HepG2 (cell line): ENCODE measurements around the gene TEX19. TPM values are rescaled to one million over a fixed set of nuclear protein-coding genes. Genes with fewer than 3 reads are reported as not detected.

Source experiments
- ATF6 ChIP-seq: sonication (generic); formaldehyde crosslinking; conservative IDR thresholded peaks from 2 replicates; pipeline ENCODE4 v1.4.0; 2020; ENCODE audit warnings: missing genetic modification reagents
- CREM ChIP-seq, 2 experiments: sonication (generic) in 1 of 2; formaldehyde crosslinking in 1 of 2; IDR thresholded peaks; 2 replicates each; pipeline versions ENCODE4 v1.4.0 to v1.6.1; 2016 to 2020; ENCODE audit warnings: antibody characterized with exemption in 1 of 2, mild to moderate bottlenecking in 1 of 2, missing genetic modification reagents in 1 of 2
- EEA1 ChIP-seq: sonication (generic); formaldehyde crosslinking; IDR thresholded peaks from 2 replicates; pipeline ENCODE4 v1.5.1; 2020; ENCODE audit warnings: mild to moderate bottlenecking, missing genetic modification reagents, borderline replicate concordance
- EP300 ChIP-seq, 3 experiments: sonication (generic) in 1 of 3; formaldehyde crosslinking in 1 of 3; IDR thresholded peaks; 2 replicates each; pipeline versions ENCODE4 v1.5.1 to v1.6.1; 2011 to 2020; ENCODE audit warnings: low read depth in 2 of 3, low read length in 2 of 3, borderline replicate concordance in 1 of 3, improper control_type of control experiment in 1 of 3, mild to moderate bottlenecking in 1 of 3, missing genetic modification reagents in 1 of 3, moderate library complexity in 1 of 3
- GABPA ChIP-seq, 2 experiments: IDR thresholded peaks; 2 replicates each; pipeline ENCODE4 v1.6.1; 2011 to 2016; ENCODE audit warnings: low read depth in 2 of 2, low read length in 1 of 2, missing biosample characterization in 1 of 2, missing genetic modification characterization in 1 of 2
- GFI1 ChIP-seq: sonication (generic); formaldehyde crosslinking; IDR thresholded peaks from 2 replicates; pipeline ENCODE4 v1.5.0; 2020; ENCODE audit warnings: missing genetic modification reagents, mild to moderate bottlenecking, borderline replicate concordance
- GTF2F1 ChIP-seq: fragments of 150-350 bp; IDR thresholded peaks from 2 replicates; pipeline ENCODE4 v1.6.1; 2014; ENCODE audit warnings: low read length
- HMGXB3 ChIP-seq: sonication (generic); formaldehyde crosslinking; IDR thresholded peaks from 2 replicates; pipeline ENCODE4 v1.4.0; 2020; ENCODE audit warnings: missing genetic modification reagents, borderline replicate concordance
- HNRNPH1 ChIP-seq: fragments of 200-400 bp; formaldehyde crosslinking; optimal IDR thresholded peaks from 2 replicates; pipeline ENCODE3; 2017; ENCODE audit warnings: mild to moderate bottlenecking, low read depth, low read length
- RORA ChIP-seq: sonication (generic); formaldehyde crosslinking; IDR thresholded peaks from 2 replicates; pipeline ENCODE4 v1.5.0; 2020; ENCODE audit warnings: mild to moderate bottlenecking, missing genetic modification reagents, moderate library complexity
- SYNCRIP ChIP-seq: fragments of 200-400 bp; formaldehyde crosslinking; IDR thresholded peaks from 2 replicates; pipeline ENCODE4 v1.6.1; 2018; ENCODE audit warnings: mild to moderate bottlenecking, low read depth, low read length; ENCODE audit not compliant: insufficient read depth
- TGIF2 ChIP-seq: IDR thresholded peaks from 2 replicates; pipeline ENCODE4 v1.6.1; 2016; ENCODE audit warnings: control low read depth, missing compliant biosample characterization
- TOE1 ChIP-seq: sonication (generic); formaldehyde crosslinking; IDR thresholded peaks from 2 replicates; pipeline ENCODE4 v1.4.0; 2020; ENCODE audit warnings: mild to moderate bottlenecking, missing genetic modification reagents
- UBTF ChIP-seq: sonication (generic); formaldehyde crosslinking; IDR thresholded peaks from 2 replicates; pipeline ENCODE4 v1.4.0; 2020; ENCODE audit warnings: mild to moderate bottlenecking, missing genetic modification reagents
- YY1 ChIP-seq: IDR thresholded peaks from 2 replicates; pipeline ENCODE4 v1.6.1; 2011; ENCODE audit warnings: low read length, low read depth, moderate library complexity, mild to moderate bottlenecking; ENCODE audit not compliant: insufficient read depth, insufficient replicate concordance
- ZNF234 ChIP-seq: sonication (generic); formaldehyde crosslinking; conservative IDR thresholded peaks from 2 replicates; pipeline ENCODE4 v1.5.1; 2020; ENCODE audit warnings: mild to moderate bottlenecking, missing genetic modification reagents
- ZNF260 ChIP-seq: sonication (generic); formaldehyde crosslinking; IDR thresholded peaks from 2 replicates; pipeline ENCODE4 v1.4.0; 2020; ENCODE audit warnings: missing genetic modification reagents, low read depth, mild to moderate bottlenecking, borderline replicate concordance
- ZNF33A ChIP-seq: sonication (generic); formaldehyde crosslinking; IDR thresholded peaks from 2 replicates; pipeline ENCODE4 v1.5.1; 2020; ENCODE audit warnings: missing genetic modification reagents, mild to moderate bottlenecking, moderate library complexity, borderline replicate concordance
- ZNF34 ChIP-seq: sonication (generic); formaldehyde crosslinking; IDR thresholded peaks from 2 replicates; pipeline ENCODE4 v1.4.0; 2020; ENCODE audit warnings: mild to moderate bottlenecking, missing genetic modification reagents, borderline replicate concordance
- polyA plus RNA-seq, 8 experiments: library from polyadenylated mRNA; depleted of rRNA in 3 of 8; stranded (reverse) in 7 of 8; unstranded in 1 of 8; fragments of >200 nt; fragmentation: Illumina TruSeq in 4 of 8; extraction: Trizol in 4 of 8; gene quantifications; 2 replicates each; pipeline versions ENCODE4 v1.2.1 to v1.2.3, GENCODE V29; 2011 to 2016; ENCODE audit warnings: low read depth in 4 of 8, missing spikeins in 1 of 8, mixed read lengths in 1 of 8; ENCODE audit not compliant: insufficient read depth in 1 of 8
- total RNA-seq, 5 experiments: library from RNA; depleted of rRNA; stranded (reverse); fragments of >200 nt; fragmentation: Illumina TruSeq; extraction: Trizol; gene quantifications; 2 replicates each; pipeline ENCODE4 v1.2.3, GENCODE V29; 2016; ENCODE audit warnings: low read depth in 1 of 5

The TEX19 gene
- total and polyA plus RNA-seq, 2 of the 13 experiments (the other 11 are each of a cell fraction or from before 2014, with no cell fraction given) = 1.3 to 6.0 TPM

GRCh38 chr17:82320140-82320840 lies 38.8 kb upstream of the TEX19 start (continued):
- TF ChIP-seq HMGXB3 (0 out of 2 replicates have a peak, but pooled peaks have one; percentile 51), EP300 (IDR thresholded peaks at IDR 0.05; ENCODE audit: low read depth in 2 of 2, low read length in 2 of 2) (no peak), EP300 (CRISPR knock-in tag; IDR thresholded peaks at IDR 0.05; ENCODE audit: borderline replicate concordance) (0 out of 2 replicates have a peak, but pooled peaks have one; percentile 4), TGIF2 (CRISPR knock-in tag) (no peak), UBTF (CRISPR knock-in tag) (peak; percentile 47), CREM (IDR thresholded peaks at IDR 0.05) (peak; percentile 24; the same call in 1 of the 2 replicates), CREM (CRISPR knock-in tag; IDR thresholded peaks at IDR 0.05) (no peak), ZNF34 (no peak), SYNCRIP (no peak), GFI1 (CRISPR knock-in tag) (no peak), ATF6 (no peak), YY1 (no peak), ZNF33A (CRISPR knock-in tag) (no peak), GTF2F1 (no peak), RORA (CRISPR knock-in tag) (no peak), ZNF260 (CRISPR knock-in tag) (no peak), ZNF234 (0 out of 2 replicates have a peak, but pooled peaks have one; percentile 24), GABPA (IDR thresholded peaks at IDR 0.05; ENCODE audit: low read depth, low read length) (no peak), GABPA (CRISPR knock-in tag; IDR thresholded peaks at IDR 0.05; ENCODE audit: low read depth) (no peak), TOE1 (CRISPR knock-in tag) (no peak), EEA1 (CRISPR knock-in tag) (no peak; the same call in 1 of the 2 replicates), HNRNPH1 (peak; percentile 14)
